ENCODE measurements around the gene RPS6KL1.

RPS6KL1 gene

GRCh38 chr14:74864198-74864597 is 58.9 kb downstream of the RPS6KL1 start:
- no peaks in the 10 kb centered on the region for H3K4me1 ChIP-seq (ENCODE audit: control insufficient read depth, insufficient read depth, low read length)
- TF ChIP-seq PRDM1 (tag by site-specific recombination; IDR thresholded peaks at IDR 0.05) = no peak
- TF ChIP-seq PBX3 (CRISPR knock-in tag; IDR thresholded peaks at IDR 0.05) = no peak
- TF ChIP-seq MZF1 (tag by site-specific recombination; IDR thresholded peaks at IDR 0.05; ENCODE audit: borderline replicate concordance) = no peak
- TF ChIP-seq ZNF792 (tag by site-specific recombination; IDR thresholded peaks at IDR 0.05) = no peak
- no peak for TF ChIP-seq PRDM10 (tag by site-specific recombination; IDR thresholded peaks at IDR 0.05)
- TF ChIP-seq ZBTB21 (tag by site-specific recombination; IDR thresholded peaks at IDR 0.05) = no peak
- no peak for TF ChIP-seq ZNF473 (tag by site-specific recombination; IDR thresholded peaks at IDR 0.05)
- no peak for TF ChIP-seq ZSCAN16 (tag by site-specific recombination; IDR thresholded peaks at IDR 0.05)
- TF ChIP-seq ZNF114 (tag by site-specific recombination; IDR thresholded peaks at IDR 0.05) = no peak
- no peak for TF ChIP-seq ZNF280D (tag by site-specific recombination; IDR thresholded peaks at IDR 0.05)
- no peak for TF ChIP-seq ZNF707 (tag by site-specific recombination; IDR thresholded peaks at IDR 0.05)
- TF ChIP-seq IKZF3 (tag by site-specific recombination; IDR thresholded peaks at IDR 0.05) = no peak
- no peak for TF ChIP-seq ZNF558 (tag by site-specific recombination; IDR thresholded peaks at IDR 0.05)
- TF ChIP-seq OSR2 (tag by site-specific recombination; IDR thresholded peaks at IDR 0.05) = no peak
- no peak for TF ChIP-seq ZBTB20 (tag by site-specific recombination; IDR thresholded peaks at IDR 0.05)
- TF ChIP-seq TSHZ1 (tag by site-specific recombination; IDR thresholded peaks at IDR 0.05; ENCODE audit: borderline replicate concordance) = no peak
- no peak for TF ChIP-seq ZNF433 (tag by site-specific recombination; IDR thresholded peaks at IDR 0.05; ENCODE audit: low read depth)
- no peaks in the 10 kb centered on the region for H3K9me3 ChIP-seq (ENCODE audit: control insufficient read depth, insufficient read depth, low read depth, low read length)
- H3K36me3 ChIP-seq (ENCODE audit: control insufficient read depth in 2 of 2, insufficient read depth in 1 of 2, low read length in 2 of 2) = no peaks in the 10 kb centered on the region
- H3K27ac ChIP-seq (ENCODE audit: extremely low read depth, low read depth, low read length) = no peak overlapping the region
- no peak overlapping the region for H3K4me3 ChIP-seq (ENCODE audit: low read depth, low read length)
- ChIA-PET POLR2A (no interaction called here), CTCF (interaction anchor here (0.6 to 10.8 kb wide), 3 partner anchors 42 to 255 kb away, joined by 3 to 195 read pairs (median 3); no protein-coding TSS in a partner anchor)
